Measurements from ENCODE around the gene TCAP. TPM values are rescaled to one million over a fixed set of nuclear protein-coding genes. Genes with fewer than 3 reads are reported as not detected.
A peak's percentile ranks its signal among the peaks of the same experiment; 100 is the strongest.

TCAP gene
- 2.3 TPM for total RNA-seq (ENCODE audit: unreplicated experiment)
- long read RNA-seq = 0 reads

GRCh38 chr17:39664581-39665561 lies at the start of gene TCAP:
Gene TCAP, plus strand, starts transcription at chr17:39665349. Its CDS starts 11 bp downstream, at chr17:39665360.
- TF ChIP-seq CTCF (IDR thresholded peaks at IDR 0.05; ENCODE audit: partially characterized antibody, unreplicated experiment) = no peak
- Mint-ChIP-seq H3K36me3 (ENCODE audit: unreplicated experiment) (no peaks in the 10 kb centered on the region), H3K4me3 (ENCODE audit: unreplicated experiment) (no peak within 1 kb of the TSS), H3K27ac (ENCODE audit: unreplicated experiment) (no peak within 1 kb of the TSS), H3K4me1 (ENCODE audit: low read depth, unreplicated experiment) (peaks cover 5% of the 10 kb centered on the region), H3K9me3 (ENCODE audit: unreplicated experiment) (peaks cover 4% of the 10 kb centered on the region), H3K27me3 (ENCODE audit: unreplicated experiment) (peaks cover 7% of the 10 kb centered on the region)
- no peak for DNase-seq

GRCh38 chr17:39615434-39615833 lies 49.7 kb upstream of the TCAP start:
- Mint-ChIP-seq H3K9me3 (ENCODE audit: unreplicated experiment) (no peaks in the 10 kb centered on the region), H3K4me3 (ENCODE audit: unreplicated experiment) (peak overlapping the region; percentile 11), H3K27ac (ENCODE audit: unreplicated experiment) (no peak overlapping the region), H3K4me1 (ENCODE audit: low read depth, unreplicated experiment) (peaks cover 9% of the 10 kb centered on the region), H3K36me3 (ENCODE audit: unreplicated experiment) (peaks cover 5% of the 10 kb centered on the region), H3K27me3 (ENCODE audit: unreplicated experiment) (no peaks in the 10 kb centered on the region)
- TF ChIP-seq CTCF (IDR thresholded peaks at IDR 0.05; ENCODE audit: partially characterized antibody, unreplicated experiment) = no peak
- no peak for DNase-seq

GRCh38 chr17:39617100-39617445 lies 48.1 kb upstream of the TCAP start:
- Mint-ChIP-seq H3K36me3 (ENCODE audit: unreplicated experiment) (peaks cover 5% of the 10 kb centered on the region), H3K4me1 (ENCODE audit: low read depth, unreplicated experiment) (peaks cover 5% of the 10 kb centered on the region), H3K9me3 (ENCODE audit: unreplicated experiment) (peaks cover 2% of the 10 kb centered on the region), H3K27me3 (ENCODE audit: unreplicated experiment) (no peaks in the 10 kb centered on the region), H3K4me3 (ENCODE audit: unreplicated experiment) (no peak overlapping the region), H3K27ac (ENCODE audit: unreplicated experiment) (no peak overlapping the region)
- no peak for DNase-seq
- TF ChIP-seq CTCF (IDR thresholded peaks at IDR 0.05; ENCODE audit: partially characterized antibody, unreplicated experiment) = no peak

- DNase-seq = no peak
- Mint-ChIP-seq H3K9me3 (ENCODE audit: unreplicated experiment) (peaks cover 2% of the 10 kb centered on the region), H3K36me3 (ENCODE audit: unreplicated experiment) (peaks cover 5% of the 10 kb centered on the region), H3K27ac (ENCODE audit: unreplicated experiment) (no peak overlapping the region), H3K27me3 (ENCODE audit: unreplicated experiment) (no peaks in the 10 kb centered on the region), H3K4me3 (ENCODE audit: unreplicated experiment) (no peak overlapping the region), H3K4me1 (ENCODE audit: low read depth, unreplicated experiment) (peaks cover 5% of the 10 kb centered on the region)
- no peak for TF ChIP-seq CTCF (IDR thresholded peaks at IDR 0.05; ENCODE audit: partially characterized antibody, unreplicated experiment)
Measured at GRCh38 chr17:39617446-39618245, 47.5 kb upstream of the TCAP start.
